GM18868 (cell line): ENCODE measurements around the gene CDCA8.

ENCODE experiments used
- ATAC-seq: cut with Tn5 transposase; IDR thresholded peaks from one replicate; pipeline ENCODE4 v1.9.1; 2021; ENCODE audit warnings: mild to moderate bottlenecking, moderate library complexity; ENCODE audit not compliant: unreplicated experiment

The CDCA8 gene

GRCh38 chr1:37714689-37715088, 22.4 kb downstream of the CDCA8 start:
- ATAC-seq = no peak

DNA sequence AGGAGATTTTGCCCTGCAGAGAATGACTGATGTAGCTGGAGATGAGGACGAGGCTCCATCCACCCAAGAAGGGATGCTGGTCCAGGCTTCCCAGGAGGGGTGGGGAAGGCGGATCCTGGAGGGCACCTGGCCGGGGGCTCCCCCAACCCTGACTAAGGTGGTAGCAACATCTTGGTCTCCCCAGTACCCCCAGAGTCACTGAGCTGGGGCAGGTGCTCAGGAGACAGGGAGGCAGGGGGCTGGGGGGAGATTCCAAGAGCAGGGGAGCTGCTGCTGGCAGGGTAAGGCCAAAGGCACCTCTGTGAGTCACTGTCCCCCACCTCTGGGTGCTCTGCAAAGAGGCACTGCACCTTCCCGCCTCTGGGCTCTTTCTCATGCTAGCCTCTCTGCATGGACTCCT, 24.0 kb downstream of the CDCA8 start:
- no peak for ATAC-seq

DNA sequence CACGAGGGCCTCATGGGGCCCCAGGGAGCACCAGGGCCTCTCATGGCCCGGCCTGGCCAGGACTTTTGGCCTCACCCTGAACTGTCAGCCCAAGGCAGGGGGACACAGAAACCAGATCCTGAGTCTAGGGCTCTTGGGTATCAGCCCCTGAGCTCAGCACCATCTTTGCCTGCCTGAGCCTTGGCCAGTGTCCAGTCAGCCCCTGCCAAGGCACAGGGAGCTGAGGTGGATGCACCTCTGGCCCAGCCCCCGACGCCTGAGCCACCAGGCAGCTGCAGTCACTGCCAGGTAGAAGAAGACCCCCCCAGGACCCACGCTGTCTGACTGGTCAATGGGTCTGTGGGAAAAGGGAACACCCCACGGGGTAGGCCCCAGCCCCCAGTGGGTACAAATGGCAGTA, 25.3 kb downstream of the CDCA8 start:
- ATAC-seq = no peak

GRCh38 chr1:37718181-37718900, 26.0 kb downstream of the CDCA8 start:
- ATAC-seq = no peak

- ATAC-seq = no peak
Observed at GRCh38 chr1:37718901-37719571, 26.7 kb downstream of the CDCA8 start.

- no peak for ATAC-seq
Observed at GRCh38 chr1:37719572-37720195, 27.4 kb downstream of the CDCA8 start.

DNA sequence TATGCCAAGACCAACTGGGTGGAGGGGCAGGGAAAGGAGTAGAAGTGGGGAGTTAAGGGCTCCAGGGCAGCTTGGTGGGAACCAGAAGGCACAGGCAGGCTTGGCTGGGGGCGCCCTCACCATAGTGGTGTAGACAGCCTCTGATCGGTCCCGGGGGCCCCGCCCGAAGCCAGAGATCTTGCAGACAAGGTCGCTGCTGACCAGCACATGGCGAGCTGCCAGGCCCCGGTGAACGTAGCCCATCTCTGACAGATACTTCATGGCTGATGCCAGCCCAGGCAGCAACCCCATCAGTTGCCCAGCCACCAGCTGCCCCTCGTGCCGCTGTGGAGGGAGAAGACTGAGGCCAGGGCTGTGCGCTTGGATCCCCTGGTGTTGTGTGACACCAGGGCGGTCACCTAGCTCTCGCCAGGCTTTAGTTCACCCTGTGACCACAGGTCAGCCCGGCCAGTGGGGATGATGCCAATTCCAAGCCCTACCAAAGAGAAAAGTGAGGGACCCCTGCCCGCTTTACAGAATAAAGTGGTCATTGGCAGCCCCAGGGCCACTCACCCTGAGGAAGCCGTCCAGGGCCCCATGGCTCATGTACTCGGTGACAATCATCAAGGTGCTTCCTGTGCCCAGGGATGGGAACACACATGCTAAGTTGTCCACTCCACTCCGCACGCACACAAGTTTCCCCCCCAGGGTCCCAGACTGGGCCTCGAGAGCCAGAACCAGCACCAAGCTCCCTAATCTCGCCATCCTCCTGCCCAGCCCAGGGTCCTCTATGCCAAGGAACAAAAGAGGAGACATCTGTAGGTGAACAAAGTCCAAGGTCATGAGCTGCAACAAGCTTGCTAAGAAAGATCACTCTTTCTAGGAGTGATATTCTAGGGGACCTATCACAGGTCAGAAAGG, 28.2 kb downstream of the CDCA8 start:
- ATAC-seq = no peak

DNA sequence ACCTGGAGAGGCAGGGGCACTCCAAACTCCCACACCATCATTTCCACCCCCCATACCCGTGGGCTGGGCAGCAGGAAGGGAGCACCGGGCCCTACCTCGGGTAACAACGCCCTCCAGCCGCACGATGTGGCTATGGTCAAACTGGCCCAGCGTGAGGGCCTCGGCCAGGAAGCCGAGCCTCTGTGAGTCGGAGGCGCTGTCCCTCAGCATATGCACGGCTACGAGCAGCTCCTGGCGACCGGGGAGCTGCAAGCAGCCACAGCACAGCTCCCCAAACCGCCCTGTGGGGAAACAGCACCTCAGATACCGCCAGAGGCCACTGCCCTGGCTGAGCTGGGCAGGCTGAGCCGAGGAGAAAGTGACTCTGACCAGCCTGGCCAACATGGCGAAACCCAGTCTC, 29.2 kb downstream of the CDCA8 start:
- no peak for ATAC-seq

- ATAC-seq = no peak
Observed at GRCh38 chr1:37722181-37723071, 30.1 kb downstream of the CDCA8 start.

DNA sequence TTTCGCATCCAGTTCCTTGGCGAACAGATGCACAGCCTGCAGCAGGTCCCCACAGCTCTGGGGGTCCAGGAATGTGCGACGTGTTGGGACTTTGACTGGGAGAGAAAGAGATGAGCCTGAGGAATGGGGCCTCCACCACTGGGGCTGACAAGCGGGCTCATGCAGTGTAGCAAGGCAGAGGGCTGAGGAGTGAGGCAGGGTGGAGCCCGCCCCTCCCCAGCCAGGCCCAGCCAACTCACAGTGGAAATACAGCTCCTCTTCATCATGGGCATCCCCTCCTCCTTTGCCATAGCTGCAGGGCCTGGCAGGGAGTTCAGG, 30.7 kb downstream of the CDCA8 start:
- ATAC-seq = no peak

GRCh38 chr1:37723390-37724078, 31.2 kb downstream of the CDCA8 start:
- ATAC-seq = no peak

DNA sequence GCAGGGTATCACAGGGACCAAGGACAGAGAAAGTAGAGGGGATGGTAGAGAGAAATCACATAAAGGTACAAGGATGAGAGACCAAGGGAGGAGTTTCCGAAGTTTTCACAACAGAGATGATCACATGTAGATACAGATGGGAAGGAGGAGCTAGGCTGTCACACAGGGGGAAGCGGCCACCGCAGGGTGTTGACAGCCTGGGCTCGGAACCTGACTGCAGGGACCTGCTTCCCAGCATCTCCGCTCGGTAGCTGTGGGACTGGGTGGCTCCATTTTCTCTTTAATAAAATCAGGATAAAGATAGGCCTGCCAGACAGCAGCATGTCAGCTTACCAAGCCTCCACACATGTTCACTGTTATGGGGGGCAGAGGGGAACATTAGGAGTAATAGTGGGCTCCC, 32.3 kb downstream of the CDCA8 start:
- ATAC-seq = no peak

DNA sequence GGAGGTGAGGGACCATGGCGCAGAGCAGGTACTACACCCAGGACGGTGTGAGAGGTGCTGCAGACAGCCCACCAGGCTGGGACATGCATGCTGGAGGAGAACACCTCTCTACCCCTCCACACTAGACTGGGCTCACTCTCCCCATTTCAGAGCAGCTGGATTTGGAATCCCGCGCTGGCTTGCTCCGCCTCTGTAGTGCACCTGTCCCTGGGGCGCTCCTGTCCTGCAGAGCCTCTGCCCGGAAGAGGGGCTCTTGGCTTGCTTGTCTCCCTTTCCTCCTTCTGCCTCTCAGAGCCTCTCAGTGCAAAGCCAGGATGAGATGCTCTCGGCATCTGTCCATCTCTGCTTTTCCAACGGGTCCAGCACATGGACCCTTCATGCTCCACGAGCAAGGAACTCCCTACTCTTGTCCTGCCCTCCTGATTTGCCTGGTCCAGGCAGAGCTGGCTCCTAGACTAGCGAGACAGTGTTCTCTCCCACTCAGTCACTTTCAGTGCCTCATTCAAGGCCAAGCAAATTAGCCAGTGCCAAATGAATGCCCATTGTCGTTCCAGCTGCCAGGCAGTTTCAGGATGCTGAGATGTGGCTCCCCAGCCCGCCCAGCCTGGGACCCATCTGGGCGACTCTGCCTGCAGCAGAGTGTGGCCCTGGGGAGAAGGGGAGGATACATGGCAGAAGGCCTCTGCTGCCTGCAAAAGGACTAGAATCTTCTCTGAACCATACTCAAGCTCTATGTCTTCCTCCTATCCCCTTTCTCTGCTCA, 33.7 kb downstream of the CDCA8 start:
- ATAC-seq = no peak

DNA sequence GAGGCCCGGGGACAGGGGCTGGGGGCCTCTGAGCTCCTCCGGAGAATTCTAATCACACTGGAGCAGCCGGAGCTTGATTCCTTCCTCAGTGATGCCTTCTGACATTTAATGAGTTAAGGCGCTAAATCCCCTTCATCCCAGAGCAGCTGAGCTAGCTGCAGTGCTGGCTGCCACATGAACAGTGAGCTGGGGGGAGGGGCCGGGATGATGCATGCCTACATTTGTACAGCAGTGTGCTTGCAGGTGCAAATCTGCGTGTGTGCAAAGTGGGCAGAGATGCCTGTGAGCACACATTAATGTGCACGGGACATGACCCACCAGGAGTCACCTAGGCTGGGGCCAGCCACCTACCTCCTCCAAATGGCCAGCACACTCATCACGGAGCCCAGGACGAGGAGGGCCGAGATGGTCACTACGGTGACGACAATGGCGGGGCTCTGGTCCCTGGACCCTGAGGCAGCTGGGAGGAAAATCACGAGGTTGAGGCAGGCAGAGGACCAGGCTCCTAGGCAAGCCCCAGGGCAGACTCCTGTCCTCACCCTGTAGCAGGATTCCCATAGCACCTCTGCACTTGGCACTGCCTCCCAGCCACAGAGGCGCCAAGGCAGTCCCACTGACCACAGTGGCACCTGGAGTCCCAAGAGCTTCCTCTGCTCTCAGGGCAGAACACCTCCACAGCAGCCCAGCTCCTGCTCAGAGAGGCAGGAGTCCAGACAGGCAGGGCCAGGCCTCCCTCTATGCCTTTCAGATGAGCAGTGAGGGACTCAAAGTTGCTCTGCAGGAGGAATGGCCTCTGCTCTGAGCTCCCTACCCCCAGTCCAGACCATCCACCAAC, 34.7 kb downstream of the CDCA8 start:
- ATAC-seq = no peak

- ATAC-seq = no peak
Observed at GRCh38 chr1:37728416-37728815, 36.1 kb downstream of the CDCA8 start.

- no peak for ATAC-seq
Observed at GRCh38 chr1:37730376-37730775, 38.1 kb downstream of the CDCA8 start.

DNA sequence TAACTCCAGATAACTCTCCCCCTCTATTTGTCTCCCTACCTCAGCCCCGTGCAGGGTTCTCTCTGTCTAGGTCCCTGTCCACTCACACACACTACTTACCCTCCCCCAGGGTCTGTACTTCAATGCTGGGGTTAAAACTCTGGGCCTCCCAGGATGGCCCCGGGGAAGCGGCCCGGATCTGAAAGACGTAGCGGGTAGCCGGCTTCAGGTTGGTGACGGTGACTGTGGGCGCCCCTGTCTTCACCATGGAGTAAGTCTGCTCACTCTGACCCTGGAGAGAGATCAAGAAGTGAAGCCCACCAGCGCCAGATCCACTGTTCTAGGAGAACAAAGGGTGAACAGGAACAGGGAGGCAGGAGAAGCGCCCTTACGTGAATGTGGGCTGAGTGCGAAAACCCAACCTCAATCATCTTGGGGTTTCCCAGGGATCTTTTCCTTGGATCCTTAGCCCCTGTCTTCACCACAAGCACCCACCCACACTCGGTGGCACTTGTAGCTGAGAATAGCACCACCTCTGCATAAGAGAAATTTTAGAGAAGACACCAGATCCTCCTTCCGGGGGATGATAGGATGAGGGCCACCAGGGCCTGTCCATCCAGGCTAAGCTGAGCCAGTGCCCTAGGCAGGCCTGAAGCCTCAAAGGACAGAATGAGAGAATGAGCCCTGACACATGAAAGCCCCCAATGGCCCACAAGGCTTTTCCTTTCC, 39.1 kb downstream of the CDCA8 start:
- ATAC-seq = no peak
